ENCODE measurements around the gene TPRG1L. TPM values are rescaled to one million over a fixed set of nuclear protein-coding genes. Genes with fewer than 3 reads are reported as not detected.
A peak's percentile ranks its signal among the peaks of the same experiment; 100 is the strongest.
"Not testable (repeated sequence)": the region's sequence is repeated elsewhere in the genome, so short reads cannot be mapped to it uniquely, and the experiment has no call there.

Gene TPRG1L
- total RNA-seq (2014; rRNA removed; shearing (Covaris generic)), result 7.0 and 8.5 TPM in 2 replicates

GRCh38 chr1:3624200-3625136 lies at the start of gene TPRG1L:
Gene TPRG1L (plus strand): TSS chr1:3625015. CDS start chr1:3625073, 58 bp downstream.
- DNase-seq (ENCODE audit: low read depth), result peak; percentile 98

DNA sequence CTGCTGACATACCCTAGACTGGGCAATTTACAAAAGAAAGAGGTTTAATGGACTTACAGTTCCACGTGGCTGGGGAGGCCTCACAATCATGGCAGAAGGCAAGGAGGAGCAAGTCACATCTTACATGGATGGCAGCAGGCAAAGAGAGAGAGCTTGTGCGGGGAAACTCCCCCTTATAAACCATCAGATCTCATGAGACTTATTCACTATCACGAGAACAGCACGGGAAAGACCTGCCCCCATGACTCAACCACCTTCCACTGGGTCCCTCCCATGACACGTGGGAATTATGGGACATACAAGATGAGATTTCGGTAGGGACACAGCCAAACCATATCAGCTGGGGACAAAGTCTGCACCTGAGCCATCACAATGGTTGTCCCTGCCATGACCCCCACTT lies 49.3 kb upstream of the TPRG1L start:
- DNase-seq (ENCODE audit: low read depth), result not testable (repeated sequence)

GRCh38 chr1:3575993-3576392 lies 48.8 kb upstream of the TPRG1L start:
- DNase-seq (ENCODE audit: low read depth), result no peak

DNA sequence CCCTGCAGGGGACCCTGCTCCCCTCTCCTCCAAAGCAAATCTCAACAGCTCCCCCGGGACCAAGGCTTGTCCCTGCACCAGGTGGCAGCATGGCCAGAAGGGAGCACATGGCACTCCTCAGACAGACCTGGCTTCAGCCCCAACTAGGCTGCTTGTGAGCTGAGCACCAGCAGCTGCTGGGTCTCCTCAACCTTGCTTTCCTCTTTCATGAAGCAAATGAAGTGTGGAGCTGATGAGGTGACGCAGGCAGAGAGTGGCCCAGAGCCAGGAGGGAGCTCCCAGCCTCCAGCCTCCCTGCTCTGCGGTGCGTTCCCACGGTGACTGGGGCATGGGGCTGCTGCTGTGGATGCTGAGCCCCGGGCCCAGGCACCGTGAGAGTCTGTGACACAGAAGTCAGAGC lies 47.5 kb upstream of the TPRG1L start:
- peak; percentile 78 for DNase-seq (ENCODE audit: low read depth)

DNA sequence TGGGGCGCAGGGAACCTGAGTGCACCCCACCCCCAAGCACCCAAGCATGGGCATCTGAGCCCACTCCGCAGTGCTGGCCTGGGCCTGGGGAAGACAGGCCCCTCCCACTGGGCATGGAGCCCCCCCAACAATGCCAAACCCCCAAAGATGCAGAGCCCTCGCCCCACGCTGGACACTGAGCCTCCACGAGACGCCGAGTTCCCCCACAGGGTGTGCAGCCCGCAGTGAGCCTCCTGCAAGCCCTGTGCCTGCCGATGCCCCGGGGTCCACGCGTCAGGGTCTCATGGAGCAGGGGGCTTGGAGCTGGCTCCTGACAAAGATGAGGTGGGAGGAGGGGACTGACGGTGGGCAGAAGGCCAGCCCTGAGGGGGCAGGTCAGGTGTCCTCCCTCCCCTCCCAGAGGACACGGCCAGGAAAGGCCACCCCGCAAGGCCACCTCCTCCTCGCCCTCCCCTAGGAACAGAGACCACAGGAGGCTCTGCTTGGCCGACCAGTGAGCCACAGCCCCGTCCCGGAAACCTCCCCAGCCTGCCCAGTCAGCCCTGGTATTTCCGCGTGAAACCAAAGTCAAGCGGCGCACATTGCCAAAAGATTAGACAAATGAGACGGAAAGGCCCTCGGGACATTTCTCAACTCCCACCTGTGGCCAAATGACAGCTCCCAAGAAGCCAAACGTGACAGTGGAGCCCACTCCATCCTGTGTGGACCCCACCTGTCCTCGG lies 46.9 kb upstream of the TPRG1L start:
- DNase-seq (ENCODE audit: low read depth), result peak; percentile 88

GRCh38 chr1:3578433-3578805 lies 46.4 kb upstream of the TPRG1L start:
- DNase-seq (ENCODE audit: low read depth), result peak; percentile 39

DNA sequence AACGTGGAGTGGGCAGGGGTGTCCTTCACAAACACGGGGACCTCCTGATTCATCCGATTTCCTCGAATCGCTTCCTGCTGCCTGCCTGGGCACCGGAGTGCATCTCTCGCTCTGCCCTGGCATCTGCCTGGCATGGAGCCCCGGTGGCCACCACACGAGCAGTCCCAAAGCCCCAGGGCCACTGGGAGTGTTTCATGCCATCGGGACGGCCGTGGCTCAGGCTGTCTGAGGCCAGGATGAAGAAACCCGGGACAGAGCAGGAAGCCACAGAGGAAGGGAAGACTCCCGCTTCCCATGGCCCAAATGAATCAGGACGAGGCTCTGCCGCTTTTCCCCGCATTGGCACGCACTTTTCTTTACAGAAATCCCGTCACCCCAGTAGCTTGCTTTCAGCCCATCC lies 45.9 kb upstream of the TPRG1L start:
- peak; percentile 35 for DNase-seq (ENCODE audit: low read depth)

GRCh38 chr1:3579626-3580025 lies 45.2 kb upstream of the TPRG1L start:
- DNase-seq (ENCODE audit: low read depth), result no peak

DNA sequence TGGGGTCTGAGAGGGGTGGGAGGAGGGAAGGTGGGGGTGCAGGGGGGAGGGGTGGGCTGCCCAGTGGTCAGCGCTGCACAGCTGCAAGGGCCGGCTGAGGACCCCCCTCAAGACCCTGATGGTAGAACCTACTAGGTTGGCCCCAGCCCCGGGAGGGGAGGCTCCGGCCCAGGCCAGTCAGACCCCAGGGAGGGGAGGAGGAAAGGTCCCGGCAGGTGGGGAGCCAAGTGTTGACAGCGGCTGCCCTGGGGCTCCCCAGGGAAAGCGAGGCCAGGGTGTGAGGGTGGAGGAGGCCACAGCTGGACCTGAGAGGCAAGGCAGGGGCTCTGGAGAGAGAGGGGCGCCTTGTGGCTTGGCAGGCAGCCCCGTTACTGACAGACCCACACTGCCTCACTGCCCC lies 44.6 kb upstream of the TPRG1L start:
- DNase-seq (ENCODE audit: low read depth), result no peak

GRCh38 chr1:3581296-3582036 lies 43.3 kb upstream of the TPRG1L start:
- DNase-seq (ENCODE audit: low read depth), result no peak

DNA sequence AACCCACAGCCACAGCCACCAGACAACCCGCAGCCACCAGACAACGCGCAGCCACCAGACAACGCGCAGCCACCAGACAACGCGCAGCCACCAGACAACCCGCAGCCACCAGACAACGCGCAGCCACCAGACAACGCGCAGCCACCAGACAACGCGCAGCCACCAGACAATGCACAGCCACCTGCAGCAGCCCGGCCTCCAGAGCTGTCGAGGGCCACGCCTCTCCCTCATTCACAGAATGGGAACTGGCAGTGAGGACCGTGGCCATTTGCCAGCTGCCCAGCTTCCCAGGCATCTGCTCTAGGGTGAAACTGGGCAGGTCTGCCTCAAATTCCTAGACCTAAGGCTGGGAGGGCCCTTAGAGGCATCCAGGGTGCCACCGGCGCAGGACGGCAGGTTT lies 41.1 kb upstream of the TPRG1L start:
- not testable (repeated sequence) for DNase-seq (ENCODE audit: low read depth)

DNA sequence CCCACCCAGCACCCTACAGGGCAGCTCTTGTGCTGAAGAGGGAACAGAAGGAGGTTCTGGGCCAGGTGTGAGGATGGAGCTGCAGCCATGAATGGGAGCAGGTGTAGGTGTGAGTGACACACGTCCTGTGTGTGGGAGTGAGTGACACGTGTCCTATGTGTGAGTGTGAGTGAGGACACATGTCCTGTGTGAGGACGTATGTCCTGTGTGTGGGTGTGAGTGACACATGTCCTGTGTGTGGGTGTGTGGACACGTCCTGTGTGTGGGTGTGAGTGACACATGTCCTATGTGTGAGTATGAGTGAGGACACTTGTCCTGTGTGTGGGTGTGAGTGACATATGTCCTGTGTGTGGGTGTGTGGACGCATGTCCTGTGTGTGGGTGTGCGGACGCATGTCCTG lies 39.9 kb upstream of the TPRG1L start:
- DNase-seq (ENCODE audit: low read depth), result no peak

DNA sequence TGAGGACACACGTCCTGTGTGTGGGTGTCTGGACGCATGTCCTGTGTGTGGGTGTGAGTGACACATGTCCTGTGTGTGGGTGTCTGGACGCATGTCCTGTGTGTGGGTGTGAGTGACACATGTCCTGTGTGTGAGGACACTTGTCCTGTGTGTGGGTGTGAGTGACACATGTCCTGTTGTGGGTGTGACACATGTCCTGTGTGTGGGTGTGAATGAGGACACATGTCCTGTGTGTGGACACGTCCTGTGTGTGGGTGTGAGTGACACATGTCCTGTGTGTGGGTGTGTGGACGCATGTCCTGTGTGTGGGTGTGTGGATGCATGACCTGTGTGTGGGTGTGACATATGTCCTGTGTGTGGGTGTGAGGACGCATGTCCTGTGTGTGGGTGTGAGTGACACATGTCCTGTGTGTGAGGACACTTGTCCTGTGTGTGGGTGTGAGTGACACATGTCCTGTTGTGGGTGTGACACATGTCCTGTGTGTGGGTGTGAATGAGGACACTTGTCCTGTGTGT lies 39.4 kb upstream of the TPRG1L start:
- not testable (repeated sequence) for DNase-seq (ENCODE audit: low read depth)

GRCh38 chr1:3585940-3586568 lies 38.8 kb upstream of the TPRG1L start:
- no peak for DNase-seq (ENCODE audit: low read depth)

GRCh38 chr1:3586986-3587759 lies 37.6 kb upstream of the TPRG1L start:
- DNase-seq (ENCODE audit: low read depth), result no peak

GRCh38 chr1:3588395-3588794 lies 36.4 kb upstream of the TPRG1L start:
- no peak for DNase-seq (ENCODE audit: low read depth)

DNA sequence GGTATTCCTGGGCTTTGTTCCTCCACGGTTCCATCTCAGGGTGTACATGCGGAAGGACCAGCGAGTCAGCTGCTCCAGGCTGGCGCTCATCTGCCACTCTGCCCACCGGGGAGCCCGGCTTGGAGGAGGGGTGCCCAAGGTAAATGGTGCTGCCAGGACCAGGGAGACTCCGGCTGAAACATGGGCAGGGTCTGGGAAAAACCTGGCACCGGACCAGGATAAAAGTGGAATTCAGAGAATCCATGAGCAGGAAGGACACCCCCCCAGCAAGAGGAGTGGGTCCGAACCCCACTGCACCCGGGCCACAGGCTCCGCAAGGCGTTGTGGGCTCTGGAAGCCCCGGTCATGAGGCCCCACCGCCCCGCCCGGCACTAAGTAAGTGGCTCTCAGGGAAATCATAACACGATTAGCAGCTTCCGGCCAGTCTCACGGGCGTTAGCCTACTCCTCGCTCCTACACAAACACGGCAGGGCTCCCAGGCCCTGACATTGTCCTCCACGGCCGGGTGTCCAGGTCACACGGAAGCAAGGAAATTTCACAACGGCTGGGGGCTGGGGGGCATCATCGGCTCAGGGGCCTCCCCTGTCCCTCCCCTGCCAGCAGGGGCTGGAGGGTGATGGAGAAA lies 34.6 kb upstream of the TPRG1L start:
- peak; percentile 32 for DNase-seq (ENCODE audit: low read depth)

DNA sequence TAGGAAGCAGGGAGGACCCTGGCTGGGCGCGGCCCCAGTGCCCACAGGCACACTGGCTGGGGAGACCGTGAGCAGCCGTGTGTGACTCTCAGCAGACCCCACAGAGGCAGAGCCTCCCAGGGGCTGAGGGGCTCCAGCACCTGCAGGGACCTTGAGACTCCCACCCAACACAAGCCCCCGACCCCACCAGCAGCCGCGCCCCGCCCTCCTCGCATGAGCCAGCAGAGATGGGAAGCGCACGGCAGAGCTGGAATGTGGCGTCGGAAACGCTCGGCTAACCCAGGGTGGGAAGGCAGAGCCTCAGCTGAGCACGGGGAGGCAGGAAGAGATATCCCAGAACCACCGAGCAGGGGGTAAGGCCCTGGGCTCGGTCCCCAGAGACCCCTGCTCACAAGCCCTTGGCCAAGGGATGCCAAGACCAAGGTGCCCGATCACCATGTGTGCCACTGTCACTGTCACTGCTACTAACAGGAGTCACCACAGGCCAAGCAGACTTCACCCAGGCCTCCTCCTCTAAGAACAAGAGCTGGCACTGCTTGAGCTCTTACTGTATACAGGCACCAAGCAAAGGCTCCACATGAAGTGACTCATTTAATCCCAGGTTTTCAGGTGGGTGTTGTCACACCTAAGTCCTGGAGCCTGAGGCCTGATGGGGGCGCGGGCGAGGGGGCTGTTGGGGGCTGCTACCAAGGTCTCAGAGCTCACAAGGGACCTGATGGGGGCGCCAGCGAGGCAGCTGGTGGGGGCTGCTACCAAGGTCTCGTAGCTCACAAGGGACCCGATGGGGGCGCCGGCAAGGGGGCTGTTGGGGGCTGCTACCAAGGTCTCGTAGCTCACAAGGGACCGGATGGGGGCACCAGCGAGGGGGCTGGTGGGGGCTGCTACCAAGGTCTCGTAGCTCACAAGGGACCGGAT lies 33.6 kb upstream of the TPRG1L start:
- DNase-seq (ENCODE audit: low read depth), result no peak

DNA sequence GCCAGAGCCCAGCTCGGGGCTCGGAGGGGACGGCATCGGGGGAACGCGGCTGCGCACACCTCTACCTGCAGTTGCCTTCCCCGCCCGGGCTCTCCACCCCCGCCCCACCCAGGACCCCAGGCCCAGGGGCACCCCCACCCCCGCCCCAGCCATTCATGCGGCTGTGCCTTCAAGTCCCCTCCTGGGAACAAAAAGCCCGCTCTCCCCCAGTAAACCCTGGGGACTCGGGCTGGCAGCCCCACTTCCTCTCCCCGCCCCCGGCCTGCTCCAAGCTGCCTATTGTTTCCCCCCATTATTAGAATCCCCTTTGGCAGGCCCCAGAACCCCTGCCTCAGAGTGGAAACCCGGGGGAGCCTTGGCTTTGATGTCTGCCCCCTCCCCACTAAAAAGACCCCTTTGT lies 31.5 kb upstream of the TPRG1L start:
- no peak for DNase-seq (ENCODE audit: low read depth)
